GM10248 (cell line): ENCODE measurements around the gene TMEM63A.

ENCODE experiments used
- CTCF ChIA-PET: fragments of 300-600 bp; sonication (Branson Sonifier 250); formaldehyde crosslinking; extraction: SDS; loops from one replicate; lab custom pipeline; 2021; ENCODE audit warnings: antibody characterized with exemption; lab: Yijun Ruan, JAX
- POLR2A ChIA-PET: fragments of 350-650 bp; sonication (Branson Sonifier 250); formaldehyde crosslinking; extraction: SDS; loops from one replicate; lab custom pipeline; 2020; ENCODE audit warnings: antibody characterized with exemption; lab: Yijun Ruan, JAX
- DNase-seq: peaks from one replicate; pipeline ENCODE4 v3.0.0; 2012; ENCODE audit errors: extremely low spot score
- CTCF ChIP-seq: IDR thresholded peaks from 2 replicates; pipeline ENCODE4 v1.5.1; 2012; ENCODE audit warnings: mild to moderate bottlenecking, low read depth; ENCODE audit errors: extremely low read depth, missing control alignments, control extremely low read depth

Gene TMEM63A

GRCh38 chr1:225863167-225863566 lies 19.0 kb downstream of the TMEM63A start:
- DNase-seq: no peak
- CTCF ChIA-PET: no interaction called here
- no peak for TF ChIP-seq CTCF
- POLR2A ChIA-PET: no interaction called here

- POLR2A ChIA-PET: no interaction called here
- CTCF ChIA-PET: no interaction called here
- TF ChIP-seq CTCF: no peak
- no peak for DNase-seq
Observed at GRCh38 chr1:225862581-225862950, 19.6 kb downstream of the TMEM63A start.

DNA sequence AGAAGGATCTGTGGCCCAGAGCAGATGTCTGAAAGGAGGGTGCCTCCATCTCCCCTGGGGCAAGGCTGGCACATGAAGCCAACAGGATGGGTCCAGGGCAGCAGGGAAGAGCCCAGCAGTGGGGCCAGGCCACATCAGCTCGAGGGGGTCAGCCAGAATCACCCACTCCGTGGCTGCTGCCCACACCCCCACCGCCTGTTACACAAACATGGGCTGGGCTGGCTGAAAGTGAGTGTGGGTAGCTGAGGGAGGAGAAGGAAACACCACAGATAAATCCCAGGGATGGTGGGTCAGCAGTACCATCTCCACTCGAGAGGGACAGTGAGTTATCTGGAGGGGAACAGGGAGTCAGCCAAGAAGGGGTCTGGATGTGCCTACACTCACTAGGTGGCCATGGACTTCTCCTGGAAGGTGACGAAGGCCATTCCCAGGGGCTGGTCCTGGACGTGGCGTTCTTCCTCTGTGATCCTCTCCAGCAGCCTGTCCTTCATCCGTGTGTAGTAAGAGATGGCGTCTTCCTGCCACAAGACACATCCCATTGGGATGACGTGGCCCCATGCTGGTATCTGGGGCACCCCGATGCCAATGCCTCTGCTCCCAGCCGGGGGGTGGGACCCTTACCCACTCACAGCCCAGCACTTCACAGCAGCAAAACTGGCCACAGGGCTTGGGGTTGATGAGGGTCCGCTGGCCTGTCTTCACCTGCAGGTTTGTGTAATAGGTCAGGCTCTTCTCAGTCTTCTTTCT lies 20.2 kb downstream of the TMEM63A start:
- CTCF ChIA-PET: no interaction called here
- POLR2A ChIA-PET: no interaction called here

DNA sequence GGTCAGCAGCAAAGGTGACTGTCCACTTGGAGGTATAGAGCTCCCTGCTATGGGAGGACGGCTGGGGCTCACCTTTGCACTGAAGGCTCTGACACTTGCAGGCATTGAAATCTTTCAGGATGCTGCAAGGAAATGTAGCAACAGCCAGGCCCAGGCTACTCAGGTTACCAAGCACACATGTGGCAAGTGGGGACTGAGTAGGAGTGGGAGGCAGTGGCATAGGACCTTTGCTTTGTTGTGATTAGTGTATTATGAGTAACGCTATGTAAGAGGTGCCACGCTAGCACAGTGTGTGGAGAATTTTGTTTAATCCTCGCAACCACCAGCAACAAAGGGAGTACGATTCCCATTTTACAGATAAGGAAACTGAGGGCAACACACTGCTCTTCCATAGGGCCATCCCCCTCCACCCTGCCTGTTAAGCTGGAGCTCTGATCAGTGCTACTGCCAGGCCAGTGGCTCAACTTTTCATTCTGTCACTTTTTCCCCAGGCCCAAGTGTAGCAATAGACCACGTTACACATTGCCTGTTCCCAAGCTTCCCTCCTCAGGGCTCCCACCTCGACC lies 21.2 kb downstream of the TMEM63A start:
- no peak for TF ChIP-seq CTCF
- ChIA-PET CTCF (interaction anchor here (0.7 to 1.4 kb wide), 4 partner anchors 16 to 386 kb away, joined by 3 to 4 read pairs (median 3); no protein-coding TSS in a partner anchor), POLR2A (no interaction called here)
- no peak for DNase-seq

More for the DNA sequence above, 20.2 kb downstream of the TMEM63A start:
- TF ChIP-seq CTCF: no peak
- DNase-seq: no peak

- TF ChIP-seq CTCF: no peak
- ChIA-PET CTCF (interaction anchor here (1.1 to 1.4 kb wide), 4 partner anchors 15 to 385 kb away, joined by 3 to 4 read pairs (median 4); no protein-coding TSS in a partner anchor), POLR2A (no interaction called here)
- DNase-seq: no peak
Observed at GRCh38 chr1:225860107-225860506, 22.1 kb downstream of the TMEM63A start.

DNA sequence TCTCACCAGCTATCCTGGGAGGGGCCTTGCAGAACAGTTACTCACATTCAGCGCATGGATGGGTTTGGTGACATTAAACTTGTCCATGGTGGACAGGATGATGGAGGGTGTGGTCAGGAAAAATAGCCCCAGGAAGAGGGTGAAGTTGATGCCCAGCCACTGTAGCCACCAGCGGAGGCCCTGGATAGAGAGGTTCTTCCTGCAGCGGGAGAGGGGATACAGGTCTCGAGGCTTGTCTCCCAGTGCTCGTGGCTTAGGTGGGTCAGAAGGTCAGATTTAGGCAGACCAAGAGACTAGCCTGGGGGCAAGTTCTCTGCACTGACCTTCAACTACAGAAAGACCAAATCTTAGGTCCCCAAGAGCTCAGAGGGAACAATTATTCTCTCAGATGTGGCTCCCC lies 23.0 kb downstream of the TMEM63A start:
- CTCF ChIA-PET: interaction anchor here (1.1 to 1.4 kb wide), 2 partner anchors 14 to 18 kb away, joined by 3 to 4 read pairs; no protein-coding TSS in a partner anchor
- no peak for DNase-seq
- no peak for TF ChIP-seq CTCF
- POLR2A ChIA-PET: no interaction called here
